Measurements from ENCODE around the gene MAP2K2.

Gene MAP2K2

GRCh38 chr19:4042731-4043082 is 81.2 kb downstream of the MAP2K2 start:
- H3K27me3 ChIP-seq (ENCODE audit: low read depth, low read length) = no peaks in the 10 kb centered on the region
- no peak for TF ChIP-seq EZH2phosphoT487 (IDR thresholded peaks at IDR 0.05; ENCODE audit: low read depth)
- TF ChIP-seq CTCF (IDR thresholded peaks at IDR 0.05; ENCODE audit: low read depth, low read length) = no peak
- peaks cover 51% of the 10 kb centered on the region for H3K79me2 ChIP-seq (ENCODE audit: low read length)
- H3K4me3 ChIP-seq (ENCODE audit: low read length) = no peak overlapping the region
- H3K4me2 ChIP-seq (ENCODE audit: low read length) = no peak overlapping the region
- peaks cover 20% of the 10 kb centered on the region for H3K36me3 ChIP-seq (replicated peaks; ENCODE audit: low read depth, low read length)
- H3K4me1 ChIP-seq (ENCODE audit: low read length) = no peaks in the 10 kb centered on the region
- H4K20me1 ChIP-seq (ENCODE audit: insufficient read depth, low read length) = peaks cover 44% of the 10 kb centered on the region
- no peak overlapping the region for H3K27ac ChIP-seq (ENCODE audit: low read length)
- H2AFZ ChIP-seq (ENCODE audit: low read depth, low read length) = no peak overlapping the region
- H3K9me3 ChIP-seq (ENCODE audit: insufficient read depth, low read length) = no peaks in the 10 kb centered on the region
- H3K9ac ChIP-seq (ENCODE audit: low read length) = no peak overlapping the region

GRCh38 chr19:4042064-4042730 is 81.7 kb downstream of the MAP2K2 start:
- no peaks in the 10 kb centered on the region for H3K9me3 ChIP-seq (ENCODE audit: insufficient read depth, low read length)
- peaks cover 25% of the 10 kb centered on the region for H3K36me3 ChIP-seq (replicated peaks; ENCODE audit: low read depth, low read length)
- TF ChIP-seq CTCF (IDR thresholded peaks at IDR 0.05; ENCODE audit: low read depth, low read length) (no peak), EZH2phosphoT487 (IDR thresholded peaks at IDR 0.05; ENCODE audit: low read depth) (no peak)
- no peak overlapping the region for H3K9ac ChIP-seq (ENCODE audit: low read length)
- no peak overlapping the region for H3K4me2 ChIP-seq (ENCODE audit: low read length)
- no peaks in the 10 kb centered on the region for H3K27me3 ChIP-seq (ENCODE audit: low read depth, low read length)
- H2AFZ ChIP-seq (ENCODE audit: low read depth, low read length) = no peak overlapping the region
- H3K4me3 ChIP-seq (ENCODE audit: low read length) = no peak overlapping the region
- H3K27ac ChIP-seq (ENCODE audit: low read length) = no peak overlapping the region
- peaks cover 44% of the 10 kb centered on the region for H4K20me1 ChIP-seq (ENCODE audit: insufficient read depth, low read length)
- H3K79me2 ChIP-seq (ENCODE audit: low read length) = peaks cover 46% of the 10 kb centered on the region
- H3K4me1 ChIP-seq (ENCODE audit: low read length) = no peaks in the 10 kb centered on the region

Data from OCI-LY3 (cell line).